Measurements from ENCODE around the gene GABBR2. TPM values are rescaled to one million over a fixed set of nuclear protein-coding genes. Genes with fewer than 3 reads are reported as not detected.

Gene GABBR2
- total RNA-seq, 1 donor from 2014 or later = 6.4 TPM

GRCh38 chr9:98326459-98327248 lies 382.1 kb downstream of the GABBR2 start:
- Mint-ChIP-seq H3K36me3 (no peaks in the 10 kb centered on the region), H3K27me3 (peaks cover 14% of the 10 kb centered on the region), H3K4me3 (no peak overlapping the region), H3K4me1 (ENCODE audit: unreplicated experiment) (no peaks in the 10 kb centered on the region), H3K9me3 (no peaks in the 10 kb centered on the region), H3K27ac (no peak overlapping the region)
- no peak for DNase-seq (ENCODE audit: extremely low spot score, unreplicated experiment)
- TF ChIP-seq, protein P1, sequence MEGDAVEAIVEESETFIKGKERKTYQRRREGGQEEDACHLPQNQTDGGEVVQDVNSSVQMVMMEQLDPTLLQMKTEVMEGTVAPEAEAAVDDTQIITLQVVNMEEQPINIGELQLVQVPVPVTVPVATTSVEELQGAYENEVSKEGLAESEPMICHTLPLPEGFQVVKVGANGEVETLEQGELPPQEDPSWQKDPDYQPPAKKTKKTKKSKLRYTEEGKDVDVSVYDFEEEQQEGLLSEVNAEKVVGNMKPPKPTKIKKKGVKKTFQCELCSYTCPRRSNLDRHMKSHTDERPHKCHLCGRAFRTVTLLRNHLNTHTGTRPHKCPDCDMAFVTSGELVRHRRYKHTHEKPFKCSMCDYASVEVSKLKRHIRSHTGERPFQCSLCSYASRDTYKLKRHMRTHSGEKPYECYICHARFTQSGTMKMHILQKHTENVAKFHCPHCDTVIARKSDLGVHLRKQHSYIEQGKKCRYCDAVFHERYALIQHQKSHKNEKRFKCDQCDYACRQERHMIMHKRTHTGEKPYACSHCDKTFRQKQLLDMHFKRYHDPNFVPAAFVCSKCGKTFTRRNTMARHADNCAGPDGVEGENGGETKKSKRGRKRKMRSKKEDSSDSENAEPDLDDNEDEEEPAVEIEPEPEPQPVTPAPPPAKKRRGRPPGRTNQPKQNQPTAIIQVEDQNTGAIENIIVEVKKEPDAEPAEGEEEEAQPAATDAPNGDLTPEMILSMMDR (conservative IDR thresholded peaks at IDR 0.05) = no peak

DNA sequence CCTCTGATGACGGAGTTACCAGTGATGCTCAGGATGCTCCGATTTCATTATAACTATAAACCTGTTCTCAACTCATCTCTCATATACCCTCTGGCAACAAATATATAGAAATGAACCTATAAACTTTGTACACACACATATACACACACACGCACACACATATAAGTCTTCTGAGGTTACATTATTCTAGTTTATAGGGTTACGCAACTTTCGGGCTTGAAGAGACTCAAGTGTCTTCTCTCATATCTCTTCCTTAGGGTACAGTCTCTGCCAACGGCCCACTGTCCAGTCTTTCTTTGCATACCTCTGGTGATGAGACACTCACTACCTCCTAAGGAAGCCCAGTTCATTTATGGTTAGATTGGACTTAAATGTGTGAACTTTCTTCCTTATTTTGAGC lies 383.9 kb downstream of the GABBR2 start:
- Mint-ChIP-seq H3K9me3 (no peaks in the 10 kb centered on the region), H3K4me3 (no peak overlapping the region), H3K36me3 (no peaks in the 10 kb centered on the region), H3K27me3 (peaks cover 6% of the 10 kb centered on the region), H3K4me1 (ENCODE audit: unreplicated experiment) (no peaks in the 10 kb centered on the region), H3K27ac (no peak overlapping the region)
- DNase-seq (ENCODE audit: extremely low spot score, unreplicated experiment) = no peak
- TF ChIP-seq, protein P1 (conservative IDR thresholded peaks at IDR 0.05) = no peak

GRCh38 chr9:98323831-98324135 lies 385.0 kb downstream of the GABBR2 start:
- H3K27ac Mint-ChIP-seq = no peak overlapping the region
- TF ChIP-seq, protein P1 (conservative IDR thresholded peaks at IDR 0.05) = no peak
- H3K27me3 Mint-ChIP-seq = peaks cover 2% of the 10 kb centered on the region

GRCh38 chr9:98323051-98323830 lies 385.5 kb downstream of the GABBR2 start:
- Mint-ChIP-seq H3K36me3 (no peaks in the 10 kb centered on the region), H3K4me3 (no peak overlapping the region), H3K9me3 (no peaks in the 10 kb centered on the region), H3K4me1 (ENCODE audit: unreplicated experiment) (no peaks in the 10 kb centered on the region), H3K27me3 (peaks cover 2% of the 10 kb centered on the region), H3K27ac (no peak overlapping the region)
- DNase-seq (ENCODE audit: extremely low spot score, unreplicated experiment) = no peak
- TF ChIP-seq, protein P1 (conservative IDR thresholded peaks at IDR 0.05) = no peak

More at GRCh38 chr9:98323831-98324135, 385.0 kb downstream of the GABBR2 start:
- H3K4me3 Mint-ChIP-seq = no peak overlapping the region
- no peaks in the 10 kb centered on the region for H3K4me1 Mint-ChIP-seq (ENCODE audit: unreplicated experiment)
- no peaks in the 10 kb centered on the region for H3K9me3 Mint-ChIP-seq
- DNase-seq (ENCODE audit: extremely low spot score, unreplicated experiment) = no peak
- no peaks in the 10 kb centered on the region for H3K36me3 Mint-ChIP-seq

GRCh38 chr9:98321269-98321668 lies 387.5 kb downstream of the GABBR2 start:
- Mint-ChIP-seq H3K9me3 (no peaks in the 10 kb centered on the region), H3K4me1 (ENCODE audit: unreplicated experiment) (no peaks in the 10 kb centered on the region), H3K4me3 (no peak overlapping the region), H3K27me3 (peaks cover 8% of the 10 kb centered on the region), H3K36me3 (no peaks in the 10 kb centered on the region), H3K27ac (no peak overlapping the region)
- no peak for DNase-seq (ENCODE audit: extremely low spot score, unreplicated experiment)
- TF ChIP-seq, protein P1 (conservative IDR thresholded peaks at IDR 0.05) = no peak

Measured in type B pancreatic cell (in vitro differentiated cells).